GM19035 (cell line): ENCODE results near the gene ASCL5.
A peak's percentile ranks its signal among the peaks of the same experiment; 100 is the strongest.

Experiments
- ATAC-seq: cut with Tn5 transposase; IDR thresholded peaks from one replicate; pipeline ENCODE4 v1.9.1; 2021; ENCODE audit not compliant: unreplicated experiment

The ASCL5 gene

GRCh38 chr1:201153474-201154388, 26.7 kb upstream of the ASCL5 start:
- peak; percentile 82 for ATAC-seq

- ATAC-seq: no peak
Observed at GRCh38 chr1:201149400-201149799, 22.4 kb upstream of the ASCL5 start.

GRCh38 chr1:201147396-201148015, 20.5 kb upstream of the ASCL5 start:
- ATAC-seq: no peak

GRCh38 chr1:201146626-201147390, 19.8 kb upstream of the ASCL5 start:
- no peak for ATAC-seq

- ATAC-seq: no peak
Observed at GRCh38 chr1:201145816-201146215, 18.8 kb upstream of the ASCL5 start.

GRCh38 chr1:201145132-201145531, 18.1 kb upstream of the ASCL5 start:
- no peak for ATAC-seq

- no peak for ATAC-seq
Observed at GRCh38 chr1:201144701-201145100, 17.7 kb upstream of the ASCL5 start.

GRCh38 chr1:201143726-201144635, 17.0 kb upstream of the ASCL5 start:
- no peak for ATAC-seq

- no peak for ATAC-seq
Observed at GRCh38 chr1:201142849-201143725, 16.1 kb upstream of the ASCL5 start.

- ATAC-seq: no peak
Observed at GRCh38 chr1:201142011-201142848, 15.2 kb upstream of the ASCL5 start.

GRCh38 chr1:201141418-201141817, 14.4 kb upstream of the ASCL5 start:
- ATAC-seq: no peak

GRCh38 chr1:201140941-201141260, 13.9 kb upstream of the ASCL5 start:
- no peak for ATAC-seq

GRCh38 chr1:201140235-201140940, 13.4 kb upstream of the ASCL5 start:
- ATAC-seq: no peak

- ATAC-seq: no peak
Observed at GRCh38 chr1:201139756-201140155, 12.8 kb upstream of the ASCL5 start.

GRCh38 chr1:201139306-201139705, 12.3 kb upstream of the ASCL5 start:
- no peak for ATAC-seq

GRCh38 chr1:201138311-201138840, 11.4 kb upstream of the ASCL5 start:
- no peak for ATAC-seq

GRCh38 chr1:201137579-201138310, 10.8 kb upstream of the ASCL5 start:
- ATAC-seq: no peak
